ENCODE data around the gene BAIAP3.

Gene BAIAP3

GRCh38 chr16:1334739-1335138 lies 1.3 kb downstream of the BAIAP3 start:
- Histone ChIP-seq H3K36me3 (ENCODE audit: control insufficient read depth in 2 of 2, insufficient read depth in 2 of 2, low read length in 2 of 2) (no peaks in the 10 kb centered on the region), H3K27ac (ENCODE audit: low read depth in 2 of 2, low read length in 2 of 2) (no peak overlapping the region), H3K4me1 (ENCODE audit: control insufficient read depth in 2 of 2, insufficient read depth in 2 of 2, low read length in 2 of 2) (peaks cover 14 to 20% of the 10 kb centered on the region in 2 donors), H3K9me3 (ENCODE audit: control insufficient read depth in 2 of 2, low read length in 2 of 2) (no peaks in the 10 kb centered on the region), H3K9ac (ENCODE audit: low read depth in 1 of 2, low read length in 2 of 2) (no peak overlapping the region), H3K4me3 (ENCODE audit: low read length in 2 of 2) (no peak overlapping the region), H3K27me3 (ENCODE audit: control insufficient read depth in 2 of 2, insufficient read depth in 2 of 2, low read length in 2 of 2) (peaks cover 12 to 27% of the 10 kb centered on the region in 2 donors)

- peaks cover 12 to 27% of the 10 kb centered on the region in 2 donors for H3K27me3 ChIP-seq (ENCODE audit: control insufficient read depth in 2 of 2, insufficient read depth in 2 of 2, low read length in 2 of 2)
- H3K9ac ChIP-seq (ENCODE audit: low read depth in 1 of 2, low read length in 2 of 2), result no peak overlapping the region
- no peak overlapping the region for H3K27ac ChIP-seq (ENCODE audit: low read depth in 2 of 2, low read length in 2 of 2)
- no peaks in the 10 kb centered on the region for H3K9me3 ChIP-seq (ENCODE audit: control insufficient read depth in 2 of 2, low read length in 2 of 2)
- no peaks in the 10 kb centered on the region for H3K36me3 ChIP-seq (ENCODE audit: control insufficient read depth in 2 of 2, insufficient read depth in 2 of 2, low read length in 2 of 2)
- H3K4me1 ChIP-seq (ENCODE audit: control insufficient read depth in 2 of 2, insufficient read depth in 2 of 2, low read length in 2 of 2), result peaks cover 14 to 20% of the 10 kb centered on the region in 2 donors
- H3K4me3 ChIP-seq (ENCODE audit: low read length in 2 of 2), result no peak overlapping the region
Measured at GRCh38 chr16:1335211-1335971, 1.9 kb downstream of the BAIAP3 start.

DNA sequence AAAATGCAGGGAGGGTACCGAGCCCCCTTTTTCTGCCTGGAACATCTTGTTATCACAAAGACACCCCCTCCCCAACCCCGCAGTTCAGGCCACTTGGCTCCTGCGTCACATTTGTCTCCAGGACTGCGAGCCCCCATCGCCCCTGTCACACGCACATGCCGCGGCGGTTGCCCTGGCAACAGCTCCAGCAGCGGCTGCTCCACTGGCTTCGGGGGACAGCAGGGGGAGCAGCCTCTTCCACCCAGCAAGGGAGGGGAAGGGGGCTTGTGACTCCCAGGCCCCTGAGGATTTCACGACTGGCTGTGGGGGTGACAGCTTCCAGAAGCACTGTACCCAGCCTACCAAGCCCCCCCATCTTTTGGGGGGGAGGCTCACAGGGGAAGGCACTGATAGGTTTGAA lies 2.6 kb downstream of the BAIAP3 start:
- no peak overlapping the region for H3K27ac ChIP-seq (ENCODE audit: low read depth in 2 of 2, low read length in 2 of 2)
- no peak overlapping the region for H3K4me3 ChIP-seq (ENCODE audit: low read length in 2 of 2)
- H3K9me3 ChIP-seq (ENCODE audit: control insufficient read depth in 2 of 2, low read length in 2 of 2), result no peaks in the 10 kb centered on the region
- no peak overlapping the region for H3K9ac ChIP-seq (ENCODE audit: low read depth in 1 of 2, low read length in 2 of 2)
- no peaks in the 10 kb centered on the region for H3K36me3 ChIP-seq (ENCODE audit: control insufficient read depth in 2 of 2, insufficient read depth in 2 of 2, low read length in 2 of 2)
- peaks cover 12 to 27% of the 10 kb centered on the region in 2 donors for H3K27me3 ChIP-seq (ENCODE audit: control insufficient read depth in 2 of 2, insufficient read depth in 2 of 2, low read length in 2 of 2)
- peaks cover 14 to 20% of the 10 kb centered on the region in 2 donors for H3K4me1 ChIP-seq (ENCODE audit: control insufficient read depth in 2 of 2, insufficient read depth in 2 of 2, low read length in 2 of 2)

GRCh38 chr16:1336619-1337018 lies 3.2 kb downstream of the BAIAP3 start:
- Histone ChIP-seq H3K9ac (ENCODE audit: low read depth in 1 of 2, low read length in 2 of 2) (no peak overlapping the region), H3K4me3 (ENCODE audit: low read length in 2 of 2) (no peak overlapping the region), H3K4me1 (ENCODE audit: control insufficient read depth in 2 of 2, insufficient read depth in 2 of 2, low read length in 2 of 2) (peaks cover 9 to 15% of the 10 kb centered on the region in 2 donors), H3K36me3 (ENCODE audit: control insufficient read depth in 2 of 2, insufficient read depth in 2 of 2, low read length in 2 of 2) (no peaks in the 10 kb centered on the region), H3K27me3 (ENCODE audit: control insufficient read depth in 2 of 2, insufficient read depth in 2 of 2, low read length in 2 of 2) (peaks cover 12 to 27% of the 10 kb centered on the region in 2 donors), H3K9me3 (ENCODE audit: control insufficient read depth in 2 of 2, low read length in 2 of 2) (no peaks in the 10 kb centered on the region), H3K27ac (ENCODE audit: low read depth in 2 of 2, low read length in 2 of 2) (no peak overlapping the region)

- H3K9me3 ChIP-seq (ENCODE audit: control insufficient read depth in 2 of 2, low read length in 2 of 2), result no peaks in the 10 kb centered on the region
- H3K27ac ChIP-seq (ENCODE audit: low read depth in 2 of 2, low read length in 2 of 2), result no peak overlapping the region
- no peaks in the 10 kb centered on the region for H3K36me3 ChIP-seq (ENCODE audit: control insufficient read depth in 2 of 2, insufficient read depth in 2 of 2, low read length in 2 of 2)
- peaks cover 12 to 27% of the 10 kb centered on the region in 2 donors for H3K27me3 ChIP-seq (ENCODE audit: control insufficient read depth in 2 of 2, insufficient read depth in 2 of 2, low read length in 2 of 2)
- no peak overlapping the region for H3K4me3 ChIP-seq (ENCODE audit: low read length in 2 of 2)
- H3K4me1 ChIP-seq (ENCODE audit: control insufficient read depth in 2 of 2, insufficient read depth in 2 of 2, low read length in 2 of 2), result peaks cover 7 to 13% of the 10 kb centered on the region in 2 donors
- no peak overlapping the region for H3K9ac ChIP-seq (ENCODE audit: low read depth in 1 of 2, low read length in 2 of 2)
Measured at GRCh38 chr16:1337486-1337885, 4.0 kb downstream of the BAIAP3 start.

GRCh38 chr16:1338119-1338730 lies 4.8 kb downstream of the BAIAP3 start:
- H3K27me3 ChIP-seq (ENCODE audit: control insufficient read depth in 2 of 2, insufficient read depth in 2 of 2, low read length in 2 of 2), result peaks cover 12 to 27% of the 10 kb centered on the region in 2 donors
- H3K9me3 ChIP-seq (ENCODE audit: control insufficient read depth in 2 of 2, low read length in 2 of 2), result no peaks in the 10 kb centered on the region

DNA sequence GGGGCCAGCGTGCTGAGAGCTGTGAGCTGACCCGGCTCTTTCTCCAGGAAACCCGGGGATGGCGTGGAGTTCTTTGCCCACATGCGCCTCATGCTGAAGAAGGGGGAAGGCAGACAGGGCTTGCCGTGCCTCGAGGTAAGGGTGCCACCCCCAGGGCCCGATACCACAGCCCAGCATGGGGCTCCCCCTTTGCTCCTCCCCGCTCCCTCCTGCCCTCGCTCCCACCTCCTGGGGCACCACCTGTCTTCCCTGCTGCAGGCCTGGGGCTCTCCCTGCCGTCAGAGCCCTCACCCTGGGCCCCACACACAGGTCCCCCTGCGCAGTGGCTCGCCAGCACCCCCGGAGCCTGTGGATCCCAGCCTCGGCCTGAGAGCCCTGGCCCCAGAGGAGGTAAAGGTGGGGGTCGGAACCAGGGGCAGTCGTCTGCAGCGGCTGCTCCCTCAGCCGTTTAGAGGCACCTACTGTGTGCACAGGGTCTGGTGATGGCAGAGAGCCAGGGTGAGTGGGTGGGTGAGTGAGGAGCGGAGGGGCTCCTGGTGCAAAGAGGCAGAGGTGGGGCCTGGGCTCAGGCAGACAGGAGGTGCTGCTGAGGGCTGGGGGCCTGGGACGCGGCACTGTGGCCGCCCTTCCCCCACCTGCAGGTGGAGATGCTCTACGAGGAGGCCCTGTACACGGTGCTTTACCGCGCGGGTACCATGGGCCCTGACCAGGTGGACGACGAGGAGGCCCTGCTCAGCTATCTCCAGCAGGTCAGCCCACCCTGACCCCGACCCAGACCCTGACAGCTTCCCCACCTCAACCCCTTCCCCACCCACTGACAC lies 5.6 kb downstream of the BAIAP3 start:
- H3K4me1 ChIP-seq (ENCODE audit: control insufficient read depth in 2 of 2, insufficient read depth in 2 of 2, low read length in 2 of 2), result peaks cover 15 to 18% of the 10 kb centered on the region in 2 donors
- H3K4me3 ChIP-seq (ENCODE audit: low read length in 2 of 2), result no peak overlapping the region
- no peak overlapping the region for H3K27ac ChIP-seq (ENCODE audit: low read depth in 2 of 2, low read length in 2 of 2)
- no peaks in the 10 kb centered on the region for H3K36me3 ChIP-seq (ENCODE audit: control insufficient read depth in 2 of 2, insufficient read depth in 2 of 2, low read length in 2 of 2)
- H3K27me3 ChIP-seq (ENCODE audit: control insufficient read depth in 2 of 2, insufficient read depth in 2 of 2, low read length in 2 of 2), result peaks cover 12 to 24% of the 10 kb centered on the region in 2 donors
- H3K9me3 ChIP-seq (ENCODE audit: control insufficient read depth in 2 of 2, low read length in 2 of 2), result no peaks in the 10 kb centered on the region
- H3K9ac ChIP-seq (ENCODE audit: low read depth in 1 of 2, low read length in 2 of 2), result no peak overlapping the region

More at GRCh38 chr16:1338119-1338730, 4.8 kb downstream of the BAIAP3 start:
- Histone ChIP-seq H3K36me3 (ENCODE audit: control insufficient read depth in 2 of 2, insufficient read depth in 2 of 2, low read length in 2 of 2) (no peaks in the 10 kb centered on the region), H3K27ac (ENCODE audit: low read depth in 2 of 2, low read length in 2 of 2) (no peak overlapping the region), H3K4me1 (ENCODE audit: control insufficient read depth in 2 of 2, insufficient read depth in 2 of 2, low read length in 2 of 2) (peaks cover 6 to 10% of the 10 kb centered on the region in 2 donors), H3K9ac (ENCODE audit: low read depth in 1 of 2, low read length in 2 of 2) (no peak overlapping the region), H3K4me3 (ENCODE audit: low read length in 2 of 2) (no peak overlapping the region)

GRCh38 chr16:1340730-1341494 lies 7.5 kb downstream of the BAIAP3 start:
- Histone ChIP-seq H3K9me3 (ENCODE audit: control insufficient read depth in 2 of 2, low read length in 2 of 2) (no peaks in the 10 kb centered on the region), H3K36me3 (ENCODE audit: control insufficient read depth in 2 of 2, insufficient read depth in 2 of 2, low read length in 2 of 2) (no peaks in the 10 kb centered on the region), H3K4me3 (ENCODE audit: low read length in 2 of 2) (no peak overlapping the region), H3K27me3 (ENCODE audit: control insufficient read depth in 2 of 2, insufficient read depth in 2 of 2, low read length in 2 of 2) (peaks cover 4 to 10% of the 10 kb centered on the region in 2 donors), H3K9ac (ENCODE audit: low read depth in 1 of 2, low read length in 2 of 2) (no peak overlapping the region), H3K4me1 (ENCODE audit: control insufficient read depth in 2 of 2, insufficient read depth in 2 of 2, low read length in 2 of 2) (peaks cover 15 to 22% of the 10 kb centered on the region in 2 donors), H3K27ac (ENCODE audit: low read depth in 2 of 2, low read length in 2 of 2) (no peak overlapping the region)

- no peak overlapping the region for H3K9ac ChIP-seq (ENCODE audit: low read depth in 1 of 2, low read length in 2 of 2)
- peaks cover 0 to 2% of the 10 kb centered on the region in 2 donors for H3K27me3 ChIP-seq (ENCODE audit: control insufficient read depth in 2 of 2, insufficient read depth in 2 of 2, low read length in 2 of 2)
- H3K4me3 ChIP-seq (ENCODE audit: low read length in 2 of 2), result peak overlapping the region in 1 of 2 donors; percentile 51
- H3K9me3 ChIP-seq (ENCODE audit: control insufficient read depth in 2 of 2, low read length in 2 of 2), result no peaks in the 10 kb centered on the region
- peaks cover 15 to 22% of the 10 kb centered on the region in 2 donors for H3K4me1 ChIP-seq (ENCODE audit: control insufficient read depth in 2 of 2, insufficient read depth in 2 of 2, low read length in 2 of 2)
- no peaks in the 10 kb centered on the region for H3K36me3 ChIP-seq (ENCODE audit: control insufficient read depth in 2 of 2, insufficient read depth in 2 of 2, low read length in 2 of 2)
- H3K27ac ChIP-seq (ENCODE audit: low read depth in 2 of 2, low read length in 2 of 2), result peak overlapping the region in 1 of 2 donors; percentile 40
Measured at GRCh38 chr16:1341495-1342420, 8.3 kb downstream of the BAIAP3 start.
